Naive B cell (primary cell): ENCODE measurements around the gene ABCB7. TPM values are rescaled to one million over a fixed set of nuclear protein-coding genes. Genes with fewer than 3 reads are reported as not detected.
"Not testable (repeated sequence)": the region's sequence is repeated elsewhere in the genome, so short reads cannot be mapped to it uniquely, and the experiment has no call there.

Source experiments
- ATAC-seq, 2 donors: fragments of 150-1000 bp; cut with Tn5 transposase; 2 replicates each; pipeline ENCODE4 v1.10.0; 2021; ENCODE audit warnings: low read depth in 2 of 2, mild to moderate bottlenecking in 2 of 2, moderate library complexity in 2 of 2
- DNase-seq: peaks from one replicate; pipeline ENCODE4 v3.0.0; 2022
- H3K27ac Mint-ChIP-seq, 6 donors: one replicate each; pipeline ENCODE4 v1.8.0; 2020 to 2022; ENCODE audit warnings: mild to moderate bottlenecking in 6 of 6, mixed read lengths in 6 of 6, moderate library complexity in 5 of 6, inconsistent platforms in 2 of 6
- H3K27me3 Mint-ChIP-seq, 3 donors: one replicate each; pipeline ENCODE4 v1.8.0; 2021 to 2022; ENCODE audit warnings: mixed read lengths in 3 of 3, mild to moderate bottlenecking in 1 of 3
- H3K36me3 Mint-ChIP-seq, 2 donors: one replicate each; pipeline ENCODE4 v1.8.0; 2020 to 2022; ENCODE audit warnings: mixed read lengths in 2 of 2, inconsistent platforms in 1 of 2, mild to moderate bottlenecking in 1 of 2
- H3K4me1 Mint-ChIP-seq, 3 donors: one replicate each; pipeline ENCODE4 v1.8.0; 2020 to 2022; ENCODE audit warnings: mixed read lengths in 3 of 3, inconsistent platforms in 1 of 3, mild to moderate bottlenecking in 1 of 3, moderate library complexity in 1 of 3
- H3K4me3 Mint-ChIP-seq, 8 donors: one replicate each; pipeline ENCODE4 v1.8.0; 2020 to 2022; ENCODE audit warnings: mild to moderate bottlenecking in 8 of 8, mixed read lengths in 8 of 8, moderate library complexity in 8 of 8, inconsistent platforms in 2 of 8
- H3K9me3 Mint-ChIP-seq, 7 donors: one replicate each; pipeline ENCODE4 v1.8.0; 2020 to 2022; ENCODE audit warnings: mixed read lengths in 7 of 7, mild to moderate bottlenecking in 5 of 7, inconsistent platforms in 2 of 7, moderate library complexity in 1 of 7
- polyA plus RNA-seq, 6 donors: library from polyadenylated mRNA; unstranded; fragments of 300-500 nt; fragmentation: Illumina TruSeq; gene quantifications; one replicate each; pipeline ENCODE4 v1.2.3, GENCODE V29; 2021; ENCODE audit warnings: low read depth in 6 of 6

Gene ABCB7
- polyA plus RNA-seq, 6 donors from 2014 or later = 16.5 to 29.9 (median 21.8) TPM

DNA sequence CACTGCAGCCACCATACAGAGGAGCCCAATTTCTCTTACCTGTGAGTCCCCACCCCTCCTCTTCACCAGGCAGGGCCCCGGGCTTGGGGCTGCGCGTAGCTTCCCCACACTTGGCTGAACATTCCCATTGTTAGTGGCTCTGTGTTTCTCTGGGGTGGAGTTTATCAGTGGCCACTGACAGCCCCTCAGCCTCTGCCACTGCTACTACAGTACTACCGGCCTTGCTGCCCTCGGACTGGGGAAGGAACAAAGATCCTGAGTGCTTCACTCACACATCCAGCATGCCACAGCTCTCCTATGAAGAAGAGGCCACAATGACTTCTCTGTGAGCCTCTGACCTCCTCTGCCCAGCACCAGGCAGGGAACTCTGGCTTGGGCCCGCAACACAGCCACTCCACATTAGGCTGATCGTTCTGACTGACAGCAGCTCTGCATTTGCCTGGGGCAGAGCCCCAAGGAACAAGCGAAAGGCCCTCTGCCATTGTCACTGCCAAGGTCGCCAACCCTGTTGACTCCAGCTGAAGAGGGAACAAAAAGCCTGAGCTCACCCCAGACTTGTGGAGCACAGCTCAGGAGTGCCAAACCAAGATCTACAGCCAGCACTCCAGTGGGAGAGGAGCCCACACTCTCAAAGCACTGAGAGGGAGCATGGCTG is 24.0 kb downstream of the ABCB7 start:
- Mint-ChIP-seq H3K4me3 (no peak overlapping the region), H3K9me3 (peaks cover 0 to 5% (median 0%) of the 10 kb centered on the region in 7 donors), H3K4me1 (peaks cover 15 to 40% (median 17%) of the 10 kb centered on the region in 3 donors), H3K36me3 (no peaks in the 10 kb centered on the region), H3K27me3 (no peaks in the 10 kb centered on the region), H3K27ac (no peak overlapping the region)
- no peak for ATAC-seq
- no peak for DNase-seq

DNA sequence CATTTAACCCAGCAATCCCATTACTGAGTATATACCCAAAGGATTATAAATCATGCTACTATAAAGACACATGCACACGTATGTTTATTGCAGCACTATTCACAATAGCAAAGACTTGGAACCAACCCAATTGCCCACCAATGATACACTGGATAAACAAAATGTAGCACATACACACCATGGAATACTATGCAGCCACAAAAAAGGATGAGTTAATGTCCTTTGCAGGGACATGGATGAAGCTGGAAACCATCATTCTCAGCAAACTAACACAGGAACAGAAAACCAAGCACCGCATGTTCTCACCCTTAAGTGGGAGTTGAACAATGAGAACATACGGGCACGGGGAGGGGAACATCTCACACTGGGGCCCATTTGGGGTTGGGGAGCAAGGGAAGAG is 27.0 kb downstream of the ABCB7 start:
- H3K4me3 Mint-ChIP-seq = not testable (repeated sequence)

DNA sequence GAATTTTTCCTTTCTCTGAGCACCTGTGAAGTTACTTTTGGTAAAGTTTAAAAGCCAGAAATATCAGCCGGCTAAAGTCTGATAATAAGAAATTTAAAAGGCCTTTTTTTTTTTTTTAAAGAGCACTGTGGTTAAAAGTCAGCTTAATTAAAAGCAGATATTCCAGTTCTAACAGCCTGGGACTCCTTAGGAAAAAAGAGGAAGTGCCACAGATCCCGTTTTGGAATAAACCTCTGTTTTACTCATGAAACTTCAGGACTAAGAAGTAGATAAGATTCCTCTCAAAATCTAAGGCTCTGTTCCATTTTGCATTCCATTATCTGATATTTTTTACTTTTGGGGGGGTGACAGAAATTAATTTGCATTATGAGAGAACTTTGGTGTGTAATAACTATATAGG is 37.8 kb downstream of the ABCB7 start:
- no peaks in the 10 kb centered on the region for H3K27me3 Mint-ChIP-seq
- H3K4me3 Mint-ChIP-seq = no peak overlapping the region
- no peaks in the 10 kb centered on the region for H3K36me3 Mint-ChIP-seq
- H3K27ac Mint-ChIP-seq = no peak overlapping the region
- ATAC-seq = no peak
- H3K4me1 Mint-ChIP-seq = peaks cover 0 to 7% (median 4%) of the 10 kb centered on the region in 3 donors
- no peak for DNase-seq
- H3K9me3 Mint-ChIP-seq = peaks cover 0 to 3% (median 2%) of the 10 kb centered on the region in 7 donors

More for the DNA sequence above, 27.0 kb downstream of the ABCB7 start:
- H3K4me1 Mint-ChIP-seq = peaks cover 6 to 32% (median 6%) of the 10 kb centered on the region in 3 donors
- H3K27me3 Mint-ChIP-seq, H3K9me3 Mint-ChIP-seq, DNase-seq, H3K27ac Mint-ChIP-seq, ATAC-seq, H3K36me3 Mint-ChIP-seq: not testable (repeated sequence)

DNA sequence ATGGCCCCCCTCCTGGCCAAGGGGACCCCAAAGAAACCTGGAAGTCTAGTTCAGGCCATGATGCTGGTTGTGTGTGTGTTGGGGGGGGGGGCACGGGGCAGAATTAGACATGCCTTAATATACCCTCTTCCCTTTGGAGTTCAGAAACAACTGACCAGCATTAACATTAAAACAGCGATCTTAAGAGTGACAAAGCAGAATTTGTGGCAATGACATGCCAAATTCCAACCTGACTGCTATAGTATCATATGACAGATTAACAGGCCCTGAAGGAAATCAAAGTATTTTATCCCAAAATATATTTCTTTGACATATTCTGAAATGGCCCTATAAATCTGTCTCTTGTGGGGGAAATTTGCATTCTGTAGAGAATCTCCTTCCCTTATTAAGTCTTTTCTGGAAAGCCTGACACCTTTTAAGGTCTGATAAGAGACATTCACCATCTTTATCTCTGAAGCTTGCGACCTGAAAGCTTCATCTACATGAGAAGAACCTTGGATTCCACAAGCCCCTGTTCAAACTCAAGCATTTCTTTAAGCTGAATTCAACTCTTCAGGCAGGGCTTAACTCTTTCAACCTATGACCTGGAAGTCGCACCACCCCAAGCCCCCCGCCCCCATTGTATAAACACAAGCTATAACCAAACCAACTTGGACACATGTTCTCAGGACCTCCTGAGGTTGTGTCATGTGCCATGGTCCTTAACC is 40.2 kb downstream of the ABCB7 start:
- H3K4me3 Mint-ChIP-seq = no peak overlapping the region
- H3K9me3 Mint-ChIP-seq = peaks cover 0 to 2% (median 0%) of the 10 kb centered on the region in 7 donors
- H3K27me3 Mint-ChIP-seq = no peaks in the 10 kb centered on the region
- H3K27ac Mint-ChIP-seq = no peak overlapping the region
- DNase-seq (no peak), ATAC-seq (no peak)
- H3K36me3 Mint-ChIP-seq = no peaks in the 10 kb centered on the region
- H3K4me1 Mint-ChIP-seq = peaks cover 0 to 7% (median 0%) of the 10 kb centered on the region in 3 donors

DNA sequence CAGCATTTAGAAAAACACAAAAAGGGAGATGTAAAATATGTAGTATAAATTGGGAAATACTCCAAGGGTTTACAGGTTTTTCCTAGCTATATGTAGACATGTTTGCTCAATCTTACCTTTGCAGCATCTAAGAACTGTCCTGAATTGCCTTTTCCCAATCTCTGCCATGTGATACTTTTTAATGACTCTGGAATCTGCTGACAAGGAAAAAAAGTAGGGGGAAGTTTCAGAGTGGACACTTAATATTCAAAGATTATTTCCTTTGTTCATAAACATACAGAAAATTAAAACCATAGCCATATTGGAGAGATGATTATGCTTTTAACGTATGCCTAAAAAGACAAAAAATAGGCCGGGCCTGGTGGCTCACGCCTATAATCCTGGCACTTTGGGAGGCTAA is 41.4 kb downstream of the ABCB7 start:
- Mint-ChIP-seq H3K4me1 (peaks cover 0 to 7% (median 0%) of the 10 kb centered on the region in 3 donors), H3K4me3 (no peak overlapping the region), H3K36me3 (no peaks in the 10 kb centered on the region), H3K9me3 (no peaks in the 10 kb centered on the region), H3K27ac (peak overlapping the region in 2 of 6 donors; percentile 34 to 43), H3K27me3 (no peaks in the 10 kb centered on the region)
- DNase-seq (no peak), ATAC-seq (no peak)

DNA sequence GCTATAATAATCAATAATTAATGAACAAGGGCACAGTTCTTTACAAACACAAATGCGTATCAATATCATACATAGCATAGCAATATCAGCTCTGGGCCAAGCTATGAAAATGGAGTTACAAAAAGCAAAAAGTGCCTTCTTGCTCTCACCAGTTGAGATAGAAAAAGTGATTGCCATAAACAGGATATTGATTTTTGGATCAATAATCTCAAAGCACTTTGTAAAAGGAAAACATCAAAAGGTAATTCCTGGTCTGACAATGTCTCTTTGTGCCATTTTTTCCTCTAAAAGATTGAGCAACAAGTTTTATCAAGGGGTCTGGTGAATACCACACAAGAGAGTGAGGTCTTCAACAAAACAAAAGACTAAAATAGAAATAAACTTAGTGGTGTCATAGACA is 42.4 kb downstream of the ABCB7 start:
- H3K4me3 Mint-ChIP-seq = no peak overlapping the region
- peaks cover 0 to under 1% (median 0%) of the 10 kb centered on the region in 3 donors for H3K4me1 Mint-ChIP-seq
- no peaks in the 10 kb centered on the region for H3K9me3 Mint-ChIP-seq
- no peaks in the 10 kb centered on the region for H3K36me3 Mint-ChIP-seq
- H3K27me3 Mint-ChIP-seq = no peaks in the 10 kb centered on the region
- no peak overlapping the region for H3K27ac Mint-ChIP-seq
- ATAC-seq (no peak), DNase-seq (no peak)

DNA sequence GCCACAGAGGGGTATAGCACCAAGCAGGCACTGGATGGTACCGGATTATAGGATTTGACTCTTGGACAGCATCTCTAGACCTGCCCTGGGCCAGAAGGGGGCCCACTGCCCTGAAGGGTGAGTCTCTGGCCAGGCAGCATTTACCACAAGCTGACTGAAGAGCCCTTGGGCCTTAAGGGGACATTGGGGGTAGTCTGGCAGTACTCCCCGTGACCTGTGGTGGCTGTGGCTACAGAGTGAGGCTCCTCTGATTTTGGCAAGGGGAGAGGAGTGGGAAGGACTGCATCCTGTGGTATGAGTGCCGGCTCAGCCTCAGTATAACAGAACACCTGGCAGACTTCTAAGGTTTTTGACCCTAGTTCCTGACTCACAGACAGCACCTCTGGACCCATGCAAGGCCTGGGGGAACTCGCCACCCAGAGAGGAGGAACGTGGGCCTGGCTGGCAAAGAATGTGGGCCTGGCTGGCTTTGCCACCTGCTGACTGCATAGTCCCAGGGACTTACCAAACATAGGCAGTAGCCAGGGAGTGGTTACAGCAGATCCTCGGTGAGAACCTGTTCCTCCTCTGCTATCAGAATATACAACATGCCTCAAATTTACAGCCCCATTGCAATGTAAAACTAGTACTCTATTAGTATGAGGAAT is 48.1 kb downstream of the ABCB7 start:
- Mint-ChIP-seq H3K4me3 (no peak overlapping the region), H3K27me3 (no peaks in the 10 kb centered on the region), H3K36me3 (peaks cover 4 to 7% of the 10 kb centered on the region in 2 donors), H3K27ac (no peak overlapping the region), H3K9me3 (peaks cover 0 to 2% (median 0%) of the 10 kb centered on the region in 7 donors), H3K4me1 (peaks cover 3 to 28% (median 12%) of the 10 kb centered on the region in 3 donors)
- ATAC-seq (no peak), DNase-seq (no peak)

DNA sequence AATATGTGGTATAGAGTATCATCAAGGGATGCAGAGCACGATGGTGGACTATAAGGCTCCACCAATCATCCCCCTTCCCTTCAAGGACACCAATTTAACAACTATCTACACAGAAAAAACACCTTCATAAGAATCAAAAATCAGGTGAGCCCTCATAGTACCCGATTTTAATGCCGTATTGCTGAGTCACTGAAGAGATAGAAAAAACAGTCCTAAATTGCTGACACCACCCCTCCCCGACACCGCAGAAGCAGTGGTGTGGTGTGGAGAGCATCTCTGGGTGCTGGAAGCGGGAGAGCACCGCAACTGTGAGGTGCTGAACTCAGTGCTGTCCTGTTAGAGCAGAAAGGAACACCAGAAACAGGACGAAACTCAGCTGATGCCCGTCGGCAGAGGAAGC is 49.3 kb downstream of the ABCB7 start:
- Mint-ChIP-seq H3K27me3 (no peaks in the 10 kb centered on the region), H3K27ac (peak overlapping the region in 1 of 6 donors; percentile 17), H3K4me1 (peaks cover 3 to 28% (median 12%) of the 10 kb centered on the region in 3 donors), H3K4me3 (no peak overlapping the region), H3K36me3 (peaks cover 4 to 8% of the 10 kb centered on the region in 2 donors), H3K9me3 (peaks cover 0 to 2% (median 0%) of the 10 kb centered on the region in 7 donors)
- ATAC-seq (no peak), DNase-seq (no peak)

DNA sequence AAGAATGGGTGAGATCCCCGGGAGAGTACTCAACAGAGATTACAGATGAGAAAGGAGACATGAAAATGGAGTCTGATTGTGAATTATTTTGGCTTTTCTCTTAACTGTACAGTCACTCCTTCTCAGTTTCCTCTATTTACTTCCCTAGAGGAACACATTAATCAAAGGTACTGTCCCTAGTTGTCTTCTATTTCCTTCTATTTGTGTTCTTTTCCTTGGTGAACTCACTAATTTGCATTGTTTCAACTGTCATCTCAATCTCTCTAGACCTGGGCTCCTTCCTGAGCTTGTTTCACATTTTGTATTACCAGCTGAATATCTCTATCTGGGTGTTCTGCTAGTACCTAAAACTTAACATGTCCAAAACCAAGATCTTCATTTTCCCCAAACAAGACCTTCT is 59.8 kb downstream of the ABCB7 start:
- no peaks in the 10 kb centered on the region for H3K27me3 Mint-ChIP-seq
- no peaks in the 10 kb centered on the region for H3K36me3 Mint-ChIP-seq
- H3K27ac Mint-ChIP-seq = peak overlapping the region in 4 of 6 donors; percentile 1 to 44 (median 8)

DNA sequence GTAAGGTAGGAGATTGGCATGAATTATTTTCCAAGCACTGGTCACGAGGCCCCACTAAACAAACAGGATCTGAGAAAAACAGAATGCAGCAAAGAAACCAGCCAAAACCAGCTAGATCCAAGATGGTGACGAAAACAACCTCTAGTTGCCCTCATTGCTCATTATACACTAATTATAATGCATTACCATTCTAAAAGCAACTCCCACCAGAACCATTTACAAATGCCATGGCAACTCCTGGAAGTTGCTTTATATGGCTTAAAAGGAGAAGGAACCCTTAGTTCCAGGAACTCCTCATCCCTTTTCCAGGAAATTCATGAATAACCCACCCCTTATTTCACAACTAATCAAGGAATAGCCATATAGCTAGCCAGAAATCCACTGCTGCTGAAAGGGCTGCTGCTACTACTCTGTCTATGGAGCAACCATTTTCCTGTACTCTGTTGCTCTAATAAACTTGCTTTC is 69.3 kb downstream of the ABCB7 start:
- H3K27ac Mint-ChIP-seq = peak overlapping the region in 1 of 6 donors; percentile 30
- peaks cover 0 to 7% (median 0%) of the 10 kb centered on the region in 7 donors for H3K9me3 Mint-ChIP-seq
- ATAC-seq = peak in 1 of 2 donors; percentile 21
- H3K4me1 Mint-ChIP-seq = peaks cover 8 to 25% (median 13%) of the 10 kb centered on the region in 3 donors
- no peaks in the 10 kb centered on the region for H3K27me3 Mint-ChIP-seq
- DNase-seq = no peak
- H3K4me3 Mint-ChIP-seq = peak overlapping the region in 1 of 8 donors; percentile 9
- peaks cover 0 to 8% of the 10 kb centered on the region in 2 donors for H3K36me3 Mint-ChIP-seq

More for the DNA sequence above, 59.8 kb downstream of the ABCB7 start:
- DNase-seq = no peak
- no peak overlapping the region for H3K4me3 Mint-ChIP-seq
- ATAC-seq = no peak
- peaks cover 0 to 1% (median 0%) of the 10 kb centered on the region in 7 donors for H3K9me3 Mint-ChIP-seq
- peaks cover 7 to 18% (median 14%) of the 10 kb centered on the region in 3 donors for H3K4me1 Mint-ChIP-seq

DNA sequence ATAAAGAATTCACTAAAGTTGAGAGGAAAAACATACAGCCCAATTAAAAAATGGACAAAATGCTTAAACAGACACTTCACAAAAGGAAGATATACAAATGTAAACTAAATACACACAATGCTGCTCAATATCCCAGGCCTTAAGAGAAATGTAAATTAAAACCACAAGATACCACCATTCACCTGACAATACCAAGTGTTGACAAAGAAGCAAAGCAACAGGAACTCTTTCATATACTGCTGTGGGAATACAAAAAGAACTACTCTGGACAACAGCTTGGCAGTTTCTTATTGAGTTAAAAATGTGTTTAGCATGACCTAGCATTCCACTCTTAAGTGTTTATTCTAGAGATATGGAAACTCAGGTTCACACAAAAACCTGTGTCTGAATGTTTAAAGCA is 71.3 kb downstream of the ABCB7 start:
- no peak overlapping the region for H3K27ac Mint-ChIP-seq
- peaks cover 9 to 20% (median 13%) of the 10 kb centered on the region in 3 donors for H3K4me1 Mint-ChIP-seq
- DNase-seq = no peak
- ATAC-seq = no peak
- H3K9me3 Mint-ChIP-seq = peaks cover 0 to 7% (median under 1%) of the 10 kb centered on the region in 7 donors
- H3K27me3 Mint-ChIP-seq = no peaks in the 10 kb centered on the region
- H3K4me3 Mint-ChIP-seq = no peak overlapping the region
- peaks cover 0 to 8% of the 10 kb centered on the region in 2 donors for H3K36me3 Mint-ChIP-seq

DNA sequence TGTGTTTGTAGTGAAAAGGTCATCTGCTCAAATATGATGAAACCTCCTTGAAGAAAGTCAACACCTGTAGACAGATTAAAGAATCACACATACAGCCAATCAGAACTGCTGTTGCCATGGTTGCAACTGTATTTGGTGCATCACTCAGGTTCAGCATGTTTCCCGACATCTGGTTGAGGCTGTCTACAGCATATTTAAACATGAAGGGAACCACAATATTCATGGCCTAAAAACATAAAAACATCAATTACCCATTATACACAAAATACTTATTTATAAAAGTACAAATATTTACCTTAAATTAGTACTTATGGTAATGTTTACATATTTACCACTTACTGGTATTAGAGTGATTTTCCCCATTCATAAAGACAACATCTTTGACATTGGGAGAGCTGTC is 79.7 kb downstream of the ABCB7 start:
- H3K9me3 Mint-ChIP-seq = peaks cover 0 to 1% (median 0%) of the 10 kb centered on the region in 7 donors
- no peaks in the 10 kb centered on the region for H3K36me3 Mint-ChIP-seq
- ATAC-seq (no peak), DNase-seq (no peak)
- H3K27ac Mint-ChIP-seq = no peak overlapping the region
- no peaks in the 10 kb centered on the region for H3K27me3 Mint-ChIP-seq
- peaks cover 0 to 4% (median 0%) of the 10 kb centered on the region in 3 donors for H3K4me1 Mint-ChIP-seq
- no peak overlapping the region for H3K4me3 Mint-ChIP-seq

DNA sequence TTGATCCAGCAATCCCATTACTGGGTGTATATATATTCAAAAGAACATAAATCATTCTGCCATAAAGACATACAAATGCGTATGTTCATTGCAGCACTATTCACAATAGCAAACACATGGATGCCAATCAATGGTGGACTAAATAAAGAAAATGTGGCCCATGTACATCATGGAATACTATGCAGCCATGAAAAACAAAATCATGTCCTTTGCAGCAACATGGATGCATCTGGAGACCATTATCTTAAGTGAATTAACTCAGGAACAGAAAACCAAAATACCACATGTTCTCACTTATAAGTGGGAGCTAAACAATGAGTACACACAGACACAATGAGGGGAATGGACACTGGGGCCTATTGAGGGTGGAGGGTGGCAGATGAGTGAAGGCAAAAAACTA is 81.6 kb downstream of the ABCB7 start:
- Mint-ChIP-seq H3K36me3 (peaks cover 0 to 4% of the 10 kb centered on the region in 2 donors), H3K4me3 (no peak overlapping the region), H3K27ac (no peak overlapping the region), H3K9me3 (no peaks in the 10 kb centered on the region), H3K4me1 (no peaks in the 10 kb centered on the region), H3K27me3 (no peaks in the 10 kb centered on the region)
- ATAC-seq = no peak
- no peak for DNase-seq
